Islet precursor cell (in vitro differentiated cells): ENCODE data around the gene NEIL3.

Experiments
- DNase-seq: peaks from one replicate; pipeline ENCODE4 v3.0.0-alpha.2; 2018

The NEIL3 gene

GRCh38 chr4:177376024-177376423 lies 66.3 kb downstream of the NEIL3 start:
- no peak for DNase-seq

DNA sequence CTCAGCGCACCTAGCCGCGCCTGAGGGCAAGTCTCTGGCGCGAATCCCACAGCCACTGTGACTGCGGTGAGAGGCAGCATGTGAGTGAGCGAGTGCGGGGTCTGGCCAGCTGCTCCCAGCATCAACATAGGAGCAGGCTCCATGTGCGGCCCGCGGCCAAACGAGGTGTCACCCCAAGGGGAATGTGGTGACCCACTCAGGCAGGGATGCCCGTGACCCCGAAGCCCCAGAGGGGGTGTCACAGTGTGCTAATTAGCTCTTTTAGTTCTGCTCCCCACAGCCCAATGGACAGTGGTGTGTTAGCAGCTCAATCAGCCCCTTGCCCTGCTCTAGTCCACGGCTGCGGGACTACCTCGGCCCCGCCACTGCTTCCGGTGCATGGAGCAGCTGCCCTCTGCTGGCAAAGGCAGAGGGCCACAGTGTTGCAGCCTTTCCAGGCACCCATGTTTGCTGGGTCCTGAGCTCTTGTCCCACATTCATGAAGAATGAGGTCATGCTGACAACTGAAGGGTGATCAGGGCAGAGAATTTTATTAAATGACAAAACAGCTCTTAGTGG lies 71.1 kb downstream of the NEIL3 start:
- DNase-seq = peak; percentile 95

DNA sequence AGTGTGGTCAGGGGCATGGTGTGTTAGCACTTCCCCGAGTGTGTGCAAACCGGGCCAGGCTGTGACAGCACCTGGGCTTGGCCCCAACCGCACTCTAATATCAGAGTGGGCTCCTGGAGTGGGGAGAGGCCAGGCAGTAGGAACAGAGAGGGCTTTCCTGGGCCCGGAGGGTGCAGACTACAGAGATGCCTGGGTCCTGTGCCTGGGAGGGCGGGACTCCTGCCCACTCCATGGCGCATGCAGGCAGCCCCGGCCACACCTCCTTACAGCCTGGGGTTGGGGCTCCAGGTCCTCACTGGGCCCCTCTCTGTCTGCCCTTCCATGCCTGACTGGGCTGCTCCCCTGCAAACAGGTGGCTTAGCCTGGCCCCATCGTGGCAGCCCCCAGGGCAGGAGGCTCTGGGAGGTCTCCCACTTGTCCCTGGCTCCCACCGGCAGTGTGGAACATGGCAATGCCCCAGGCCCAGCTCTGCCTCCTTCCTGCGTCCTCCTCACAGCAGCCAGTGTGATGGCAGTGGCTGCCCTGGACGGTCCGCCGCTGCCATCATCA lies 72.2 kb downstream of the NEIL3 start:
- no peak for DNase-seq

DNA sequence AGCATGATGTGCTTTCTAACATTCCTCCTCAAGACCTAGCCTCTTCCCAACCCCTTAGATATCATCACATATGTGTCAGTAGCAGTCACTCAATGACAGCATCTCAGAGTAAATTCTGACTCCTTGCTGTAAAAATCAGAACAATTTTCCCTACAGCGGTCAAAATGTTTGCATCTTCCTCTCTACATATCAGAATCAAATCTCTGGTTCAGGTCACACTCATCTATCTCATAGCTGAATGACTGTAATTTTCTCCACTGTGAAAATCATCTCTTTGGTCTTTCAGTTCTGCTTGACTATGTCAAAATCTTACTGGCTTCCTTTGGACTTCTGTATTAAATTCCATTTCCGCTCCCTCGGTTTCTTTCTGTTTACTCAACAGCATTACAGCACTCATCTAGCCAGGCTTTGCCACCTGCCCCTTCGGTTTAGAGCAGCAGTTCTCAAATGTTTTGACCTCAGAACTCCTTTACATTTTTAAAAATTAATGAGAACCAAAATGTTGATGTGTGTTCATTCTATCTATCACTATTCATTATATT lies 75.3 kb downstream of the NEIL3 start:
- no peak for DNase-seq

DNA sequence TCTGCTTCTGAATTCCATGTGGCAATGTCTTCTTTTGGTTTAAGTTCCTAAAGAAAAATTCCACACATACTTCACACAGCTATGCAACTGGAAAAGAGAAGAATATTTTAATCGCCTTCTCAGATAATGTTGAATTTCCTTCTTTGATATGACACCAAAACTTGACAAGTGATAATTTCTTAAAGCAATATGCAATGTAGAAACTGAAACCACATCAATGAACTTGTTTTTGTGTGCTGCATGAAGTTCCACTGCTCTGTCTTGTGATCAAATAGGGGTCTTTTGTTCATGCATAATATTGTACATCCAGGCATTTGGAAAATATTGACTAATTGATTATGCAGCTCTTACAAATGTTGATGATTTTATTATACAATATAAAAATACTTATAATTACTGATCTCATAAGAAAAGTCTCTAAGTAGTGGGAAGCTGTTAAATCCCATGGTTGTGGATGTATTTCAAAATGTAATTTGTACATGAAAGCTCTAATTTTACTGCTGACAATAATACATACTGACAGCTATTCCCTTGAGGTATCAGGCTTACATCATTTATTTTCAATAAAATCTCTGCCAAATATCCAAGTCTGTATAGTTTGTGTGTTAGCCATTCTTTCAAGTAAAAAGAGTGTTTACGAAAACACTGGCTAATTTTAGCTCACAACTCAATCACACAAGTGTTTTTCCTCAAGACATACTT lies 76.1 kb downstream of the NEIL3 start:
- DNase-seq = no peak

- DNase-seq = no peak
Measured at GRCh38 chr4:177386278-177386815, 76.7 kb downstream of the NEIL3 start.

DNA sequence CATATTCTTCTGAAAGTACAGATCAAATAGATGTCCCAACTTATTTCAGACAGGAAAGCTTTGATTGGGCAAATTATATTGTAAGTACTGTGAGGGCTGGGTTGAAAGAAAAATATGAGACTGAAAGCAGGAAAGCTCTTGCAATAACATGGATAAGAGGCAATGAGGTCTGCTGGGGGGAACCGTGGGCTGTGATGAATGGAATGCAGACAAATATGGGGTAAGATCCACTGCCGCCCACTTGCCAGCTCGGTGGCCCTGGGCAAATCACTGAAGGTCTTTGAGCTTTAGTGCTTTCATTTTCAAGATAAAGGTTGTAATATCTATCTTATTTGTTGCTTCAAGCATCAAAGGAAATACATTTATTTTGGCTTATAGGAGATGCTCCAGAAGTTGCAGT lies 81.6 kb downstream of the NEIL3 start:
- DNase-seq = no peak

DNA sequence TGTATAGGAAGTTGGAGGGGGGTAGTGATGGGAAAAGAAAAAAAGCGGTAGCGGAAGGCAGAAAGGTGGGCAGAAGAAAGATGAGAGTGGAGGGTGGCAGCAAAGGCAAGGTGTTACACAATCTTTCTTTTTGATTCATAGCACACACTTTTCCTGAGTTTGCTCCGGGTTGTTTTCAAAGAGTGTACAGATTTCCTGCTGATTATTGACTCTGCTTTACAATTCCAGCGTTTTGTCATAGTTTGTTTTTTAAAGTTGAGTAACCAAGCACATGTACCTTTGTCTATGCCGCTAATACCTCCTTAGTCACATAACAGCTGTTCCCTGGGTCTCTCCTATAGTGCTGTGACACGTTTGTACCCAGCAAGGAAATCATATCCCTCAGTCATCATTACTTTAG lies 82.3 kb downstream of the NEIL3 start:
- DNase-seq = no peak

- DNase-seq = no peak
Measured at GRCh38 chr4:177393236-177393635, 83.6 kb downstream of the NEIL3 start.

- no peak for DNase-seq
Measured at GRCh38 chr4:177396352-177396751, 86.7 kb downstream of the NEIL3 start.

GRCh38 chr4:177400030-177400429 lies 90.4 kb downstream of the NEIL3 start:
- DNase-seq = no peak

DNA sequence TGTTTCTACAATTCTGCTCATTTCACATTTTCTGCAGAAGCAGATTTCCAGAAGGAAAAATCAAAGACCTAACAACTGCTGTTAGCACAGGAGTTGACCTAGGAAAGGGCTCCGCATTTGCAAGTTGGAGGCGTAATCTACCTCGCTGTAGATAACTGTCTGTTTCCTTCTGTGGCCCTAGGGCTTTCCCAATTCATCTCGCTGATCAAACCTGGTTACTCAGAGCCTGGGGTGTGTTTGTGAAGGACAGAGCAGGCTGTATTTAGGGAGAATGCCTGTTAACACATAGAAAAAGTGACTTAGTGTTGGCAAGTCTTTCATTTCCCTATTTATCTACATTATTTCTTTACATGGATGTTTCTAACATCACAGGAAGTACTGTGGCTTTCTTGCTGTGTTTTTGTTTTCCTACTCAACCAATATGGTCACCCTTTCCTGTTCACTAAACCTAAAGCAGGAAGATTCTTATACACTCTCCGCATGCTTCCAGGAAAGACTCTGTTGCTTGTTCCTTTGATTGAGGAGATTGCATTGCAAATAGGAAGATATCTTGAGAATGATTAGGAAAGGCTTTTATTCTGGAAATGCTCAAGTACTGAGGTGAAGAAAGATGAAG lies 92.1 kb downstream of the NEIL3 start:
- DNase-seq = no peak

GRCh38 chr4:177403746-177404145 lies 94.1 kb downstream of the NEIL3 start:
- no peak for DNase-seq

DNA sequence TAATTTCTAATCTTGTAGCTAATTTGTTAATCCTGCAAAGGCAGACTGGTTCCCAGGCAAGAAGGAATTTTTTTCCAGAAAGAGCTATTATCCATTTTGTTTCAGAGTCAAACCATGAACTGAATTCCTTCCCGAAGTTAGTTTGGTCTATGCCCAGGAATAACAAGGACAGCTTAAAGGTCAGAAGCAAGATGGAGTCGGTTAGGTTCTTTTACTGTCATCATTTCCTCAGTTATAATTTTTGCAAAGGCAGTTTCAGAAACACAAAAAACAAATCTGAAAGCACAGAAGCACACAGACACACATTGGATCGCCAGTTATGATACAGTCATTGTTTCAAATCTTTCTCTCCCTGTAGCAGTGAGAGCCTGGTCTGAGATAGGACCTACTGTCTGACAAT lies 94.7 kb downstream of the NEIL3 start:
- DNase-seq = no peak

GRCh38 chr4:177404986-177405385 lies 95.3 kb downstream of the NEIL3 start:
- DNase-seq = no peak

DNA sequence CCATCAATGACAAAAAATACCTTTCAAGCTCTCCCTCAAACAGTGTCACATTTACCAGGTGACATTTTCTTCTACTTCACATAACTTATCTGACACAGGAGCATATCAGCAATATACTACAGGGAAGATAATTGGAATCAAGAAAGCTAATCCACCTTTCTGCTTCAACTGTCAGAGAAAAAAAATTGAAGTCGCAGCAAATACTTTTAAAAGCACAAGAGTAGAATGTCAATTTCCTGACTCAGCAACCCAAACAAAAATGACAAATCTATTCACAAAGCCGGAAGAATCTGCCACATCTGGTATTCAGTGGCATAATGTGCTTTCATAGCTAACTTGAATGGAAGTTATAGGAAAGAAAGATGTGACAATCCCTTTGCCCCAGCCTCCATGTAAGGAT lies 95.8 kb downstream of the NEIL3 start:
- no peak for DNase-seq

DNA sequence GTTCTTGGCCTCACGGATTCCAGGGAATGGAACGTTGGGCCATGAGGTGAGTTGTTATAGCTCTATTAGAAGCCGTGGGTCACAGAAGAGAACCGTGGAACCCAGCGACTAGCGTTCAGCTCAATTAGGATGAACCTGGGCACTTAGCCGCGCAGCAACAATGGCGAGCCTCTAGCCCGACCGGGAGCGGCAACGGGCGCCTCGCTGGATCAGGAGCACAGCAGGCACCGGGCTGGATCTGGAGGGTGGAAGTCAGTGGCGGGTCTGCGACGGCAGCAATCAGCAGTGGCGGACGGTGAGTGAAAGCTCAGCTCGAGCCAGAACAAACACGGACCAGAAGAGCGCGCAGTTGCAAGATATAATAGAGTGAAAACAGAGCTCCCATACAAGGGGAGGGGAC lies 98.3 kb downstream of the NEIL3 start:
- DNase-seq = no peak

GRCh38 chr4:177410566-177410965 lies 100.9 kb downstream of the NEIL3 start:
- DNase-seq = no peak

DNA sequence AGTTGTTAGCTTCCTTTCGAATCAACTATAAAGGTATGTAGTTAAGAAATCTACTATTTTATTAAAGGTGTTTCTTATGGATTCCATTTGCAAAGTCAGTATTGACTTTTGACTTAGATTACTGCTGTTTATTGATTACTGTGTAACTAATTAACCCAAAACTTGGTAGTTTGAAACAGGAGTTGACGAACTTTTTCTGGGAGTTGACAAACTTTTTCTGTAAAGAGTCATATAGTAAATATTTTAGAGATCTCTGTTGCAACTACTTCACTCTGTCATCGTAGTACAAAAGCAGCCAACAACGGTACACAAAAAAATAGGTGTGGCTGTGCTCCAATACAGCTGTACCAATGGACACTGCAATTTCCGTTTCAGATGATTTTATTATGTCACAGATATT lies 102.3 kb downstream of the NEIL3 start:
- no peak for DNase-seq
